ENCODE results near the gene MBTPS1.

DNA sequence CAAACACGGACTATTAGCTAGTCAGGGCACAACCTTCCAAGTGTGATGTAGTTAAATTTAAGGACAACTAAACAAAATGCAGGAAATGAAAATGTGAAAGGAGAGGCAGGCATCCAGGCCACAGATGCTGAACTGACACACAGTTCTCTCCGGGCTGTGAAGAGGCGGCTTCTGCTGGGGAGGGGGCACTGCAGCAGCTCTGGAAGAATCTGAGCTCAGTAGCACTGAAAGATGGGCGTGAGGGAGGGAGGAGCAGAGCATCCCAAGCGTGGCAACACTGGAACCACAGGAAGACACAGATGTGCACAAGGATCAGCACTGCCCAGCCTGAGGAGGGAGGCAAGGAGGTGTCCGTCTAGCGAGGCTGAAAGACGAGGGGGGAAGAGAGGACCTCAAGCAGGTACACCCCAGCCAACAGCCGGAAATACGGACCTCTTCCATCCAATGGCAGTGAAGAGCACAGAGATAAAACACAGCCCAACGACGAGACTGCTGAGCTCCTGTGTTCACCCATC, 11.4 kb downstream of the MBTPS1 start:
- TF ChIP-seq, protein P1, sequence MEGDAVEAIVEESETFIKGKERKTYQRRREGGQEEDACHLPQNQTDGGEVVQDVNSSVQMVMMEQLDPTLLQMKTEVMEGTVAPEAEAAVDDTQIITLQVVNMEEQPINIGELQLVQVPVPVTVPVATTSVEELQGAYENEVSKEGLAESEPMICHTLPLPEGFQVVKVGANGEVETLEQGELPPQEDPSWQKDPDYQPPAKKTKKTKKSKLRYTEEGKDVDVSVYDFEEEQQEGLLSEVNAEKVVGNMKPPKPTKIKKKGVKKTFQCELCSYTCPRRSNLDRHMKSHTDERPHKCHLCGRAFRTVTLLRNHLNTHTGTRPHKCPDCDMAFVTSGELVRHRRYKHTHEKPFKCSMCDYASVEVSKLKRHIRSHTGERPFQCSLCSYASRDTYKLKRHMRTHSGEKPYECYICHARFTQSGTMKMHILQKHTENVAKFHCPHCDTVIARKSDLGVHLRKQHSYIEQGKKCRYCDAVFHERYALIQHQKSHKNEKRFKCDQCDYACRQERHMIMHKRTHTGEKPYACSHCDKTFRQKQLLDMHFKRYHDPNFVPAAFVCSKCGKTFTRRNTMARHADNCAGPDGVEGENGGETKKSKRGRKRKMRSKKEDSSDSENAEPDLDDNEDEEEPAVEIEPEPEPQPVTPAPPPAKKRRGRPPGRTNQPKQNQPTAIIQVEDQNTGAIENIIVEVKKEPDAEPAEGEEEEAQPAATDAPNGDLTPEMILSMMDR (IDR thresholded peaks at IDR 0.05), result no peak
- TF ChIP-seq POLR2AphosphoS5 (IDR thresholded peaks at IDR 0.05) (no peak), POLR2A (IDR thresholded peaks at IDR 0.05) (no peak)

Data from upper lobe of left lung (tissue), 4 donors.